Ureter (tissue), 1 donor: Measurements from ENCODE around the gene RRP1. TPM values are rescaled to one million over a fixed set of nuclear protein-coding genes. Genes with fewer than 3 reads are reported as not detected.
"Not testable (repeated sequence)": the region's sequence is repeated elsewhere in the genome, so short reads cannot be mapped to it uniquely, and the experiment has no call there.

Experiments
- DNase-seq: peaks from one replicate; pipeline ENCODE4 v3.0.0-alpha.2; 2020; ENCODE audit warnings: low spot score
- total RNA-seq: library from RNA; stranded (reverse); gene quantifications from one replicate; pipeline ENCODE4 v1.2.4, GENCODE V29; 2023
- donor health status: DM: yes; HTN: yes; CAD: no.

The RRP1 gene
- total RNA-seq, 1 donor from 2014 or later, result 32.0 TPM

- DNase-seq, result no peak
These were observed 47.2 kb downstream of the RRP1 start for GRCh38 chr21:43836616-43837015.

- no peak for DNase-seq
These were observed 50.9 kb downstream of the RRP1 start for GRCh38 chr21:43840259-43840658.

GRCh38 chr21:43842742-43843141 is 53.4 kb downstream of the RRP1 start:
- no peak for DNase-seq

GRCh38 chr21:43844906-43845305 is 55.5 kb downstream of the RRP1 start:
- DNase-seq, result not testable (repeated sequence)

- DNase-seq, result no peak
These were observed 56.0 kb downstream of the RRP1 start for GRCh38 chr21:43845386-43845785.

- DNase-seq, result no peak
These were observed 57.1 kb downstream of the RRP1 start for GRCh38 chr21:43846430-43846829.

- DNase-seq, result no peak
These were observed 57.9 kb downstream of the RRP1 start for GRCh38 chr21:43847301-43847700.

- no peak for DNase-seq
These were observed 59.4 kb downstream of the RRP1 start for GRCh38 chr21:43848771-43849170.

GRCh38 chr21:43849532-43850299 is 60.3 kb downstream of the RRP1 start:
- DNase-seq, result no peak

GRCh38 chr21:43850728-43851295 is 61.4 kb downstream of the RRP1 start:
- DNase-seq, result no peak

- DNase-seq, result no peak
These were observed 62.2 kb downstream of the RRP1 start for GRCh38 chr21:43851593-43851992.

GRCh38 chr21:43853851-43854772 is 64.7 kb downstream of the RRP1 start:
- no peak for DNase-seq

Other genes with a start within 250 kb of the RRP1 start
- 2.0 TPM for gene HSF2BP, start 130.1 kb upstream of the RRP1 start, total RNA-seq
- gene RRP1B, start 130.0 kb upstream of the RRP1 start, total RNA-seq, result 22.5 TPM
- 137 TPM for gene PDXK, start 70.4 kb upstream of the RRP1 start, total RNA-seq
- gene CSTB, start 13.3 kb upstream of the RRP1 start, total RNA-seq, result 181 TPM
- 84.7 TPM for gene AGPAT3, start 75.6 kb downstream of the RRP1 start, total RNA-seq
- 48.3 TPM for gene TRAPPC10, start 222.7 kb downstream of the RRP1 start, total RNA-seq